GM19099 (cell line): ENCODE measurements around the gene EXO5.

ENCODE experiments used
- POLR2A ChIP-seq: IDR thresholded peaks from 3 replicates; pipeline ENCODE4 v1.6.1; 2011; ENCODE audit warnings: low read depth; ENCODE audit not compliant: insufficient read length; ENCODE audit errors: extremely low read depth

Gene EXO5

GRCh38 chr1:40532062-40532389 lies 23.5 kb downstream of the EXO5 start:
- TF ChIP-seq POLR2A, result no peak

DNA sequence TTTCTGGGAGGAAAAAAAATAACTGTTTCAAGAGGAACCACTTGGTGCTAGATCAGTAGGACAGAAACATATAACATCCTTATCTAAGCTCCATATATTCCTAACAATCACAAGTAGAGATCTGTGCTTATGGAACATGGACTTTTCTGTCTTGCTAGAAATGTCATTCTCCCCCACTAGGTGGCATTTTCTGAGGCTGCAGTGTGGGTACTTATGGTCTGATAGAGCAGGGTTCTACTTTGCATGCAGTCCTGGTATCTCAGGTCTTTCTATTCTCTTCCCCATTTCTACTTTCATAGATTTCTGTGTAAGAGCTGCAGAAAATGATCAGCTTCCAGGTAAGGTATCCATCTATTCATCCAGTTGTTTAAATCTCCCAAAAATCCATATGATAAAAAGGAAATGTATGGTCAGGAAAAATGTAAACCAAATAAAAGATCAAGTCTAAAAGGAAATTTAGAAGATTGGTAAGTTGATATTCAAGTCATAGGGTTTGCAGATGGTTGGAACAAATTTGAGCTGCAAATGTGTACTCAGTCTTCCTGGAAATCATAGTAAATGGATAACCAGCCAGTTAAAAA lies 24.4 kb downstream of the EXO5 start:
- TF ChIP-seq POLR2A, result no peak

GRCh38 chr1:40534589-40534988 lies 26.0 kb downstream of the EXO5 start:
- TF ChIP-seq POLR2A, result no peak

GRCh38 chr1:40535732-40536131 lies 27.2 kb downstream of the EXO5 start:
- TF ChIP-seq POLR2A, result no peak

DNA sequence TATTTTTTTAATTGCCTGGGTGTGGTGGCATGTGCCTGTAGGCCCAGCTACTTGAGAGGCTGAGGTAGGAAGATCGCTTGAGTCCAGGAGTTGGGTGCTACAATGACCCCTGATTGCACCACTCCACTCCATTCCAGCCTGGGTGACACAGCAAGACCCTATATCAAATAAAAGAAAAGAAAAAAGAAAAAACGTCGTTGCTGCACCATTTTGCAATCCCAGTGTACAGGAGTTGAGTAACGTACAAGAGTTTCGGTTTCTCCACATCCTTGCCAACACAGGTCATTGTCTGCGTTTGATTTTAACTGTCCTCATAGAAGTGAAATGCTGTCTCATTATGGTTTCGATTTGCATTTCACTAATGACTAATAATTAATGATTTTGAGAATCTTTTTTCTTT lies 30.8 kb downstream of the EXO5 start:
- TF ChIP-seq POLR2A, result no peak

DNA sequence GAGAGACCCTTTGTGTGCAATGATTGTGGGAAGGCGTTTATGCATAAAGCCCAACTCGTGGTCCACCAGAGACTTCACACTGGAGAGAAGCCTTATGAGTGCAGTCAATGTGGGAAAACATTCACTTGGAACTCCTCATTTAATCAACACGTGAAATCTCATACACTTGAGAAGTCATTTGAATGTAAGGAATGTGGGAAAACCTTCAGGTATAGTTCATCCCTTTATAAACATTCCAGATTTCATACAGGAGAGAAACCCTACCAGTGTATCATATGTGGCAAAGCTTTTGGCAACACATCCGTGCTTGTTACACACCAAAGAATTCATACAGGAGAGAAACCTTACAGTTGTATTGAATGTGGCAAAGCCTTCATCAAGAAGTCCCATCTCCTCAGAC lies 38.4 kb downstream of the EXO5 start:
- TF ChIP-seq POLR2A, result no peak

DNA sequence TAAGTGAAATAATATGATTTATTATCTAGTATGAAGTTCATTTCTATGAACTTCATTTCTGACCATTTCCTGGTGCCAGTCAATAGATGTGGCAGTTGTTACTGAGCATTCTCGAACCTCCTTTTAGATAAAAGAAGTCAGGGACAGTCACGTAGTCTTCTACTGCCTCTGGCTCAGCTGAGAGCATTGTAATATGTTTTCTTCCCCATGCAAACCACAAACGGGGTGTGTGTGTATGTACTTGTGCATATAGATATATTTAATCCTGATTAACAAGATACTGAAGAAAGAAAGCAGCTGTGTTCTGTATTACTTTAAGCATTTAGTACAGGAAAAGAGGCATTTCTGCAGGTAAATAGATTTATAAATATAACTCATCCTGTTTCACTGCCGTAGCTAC lies 44.5 kb downstream of the EXO5 start:
- TF ChIP-seq POLR2A, result no peak

- no peak for TF ChIP-seq POLR2A
Observed at GRCh38 chr1:40556121-40556520, 47.6 kb downstream of the EXO5 start.

DNA sequence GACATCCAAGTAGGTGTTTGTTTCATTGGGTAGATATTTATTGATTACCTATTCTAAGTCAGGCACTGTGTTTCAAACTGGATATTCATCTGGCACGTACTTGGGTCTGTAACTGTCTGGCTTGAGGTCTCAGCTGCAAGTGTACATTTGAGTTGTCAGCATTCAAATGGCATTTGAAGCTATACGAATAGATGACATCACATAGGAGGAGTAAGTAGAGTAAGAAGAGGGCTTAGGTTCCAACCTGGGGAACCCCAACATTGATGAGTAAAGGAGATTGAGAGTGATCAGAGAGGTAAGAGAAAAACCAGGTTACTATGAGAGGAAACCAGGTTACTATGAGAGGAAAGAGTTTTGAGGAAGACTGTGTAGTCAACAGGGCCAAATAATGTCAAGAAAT lies 53.6 kb downstream of the EXO5 start:
- no peak for TF ChIP-seq POLR2A

DNA sequence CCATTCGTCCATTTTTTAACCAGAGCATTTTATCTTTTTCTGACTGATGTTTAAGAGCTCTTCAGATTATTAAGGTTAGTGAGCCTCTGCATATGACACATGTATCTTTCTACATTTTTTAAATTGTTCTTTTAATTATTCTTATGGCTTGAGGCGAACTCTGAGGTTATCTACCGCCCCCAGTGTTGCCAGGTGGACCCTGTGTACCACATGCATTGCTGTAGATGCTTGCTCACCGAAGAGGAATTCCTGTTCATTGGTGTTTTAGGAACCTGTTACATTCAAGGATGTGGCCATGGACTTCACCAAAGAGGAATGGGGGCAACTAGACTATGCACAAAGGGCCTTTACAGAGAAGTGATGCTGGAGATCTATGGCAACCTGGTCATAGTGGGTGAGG lies 54.7 kb downstream of the EXO5 start:
- TF ChIP-seq POLR2A, result no peak

DNA sequence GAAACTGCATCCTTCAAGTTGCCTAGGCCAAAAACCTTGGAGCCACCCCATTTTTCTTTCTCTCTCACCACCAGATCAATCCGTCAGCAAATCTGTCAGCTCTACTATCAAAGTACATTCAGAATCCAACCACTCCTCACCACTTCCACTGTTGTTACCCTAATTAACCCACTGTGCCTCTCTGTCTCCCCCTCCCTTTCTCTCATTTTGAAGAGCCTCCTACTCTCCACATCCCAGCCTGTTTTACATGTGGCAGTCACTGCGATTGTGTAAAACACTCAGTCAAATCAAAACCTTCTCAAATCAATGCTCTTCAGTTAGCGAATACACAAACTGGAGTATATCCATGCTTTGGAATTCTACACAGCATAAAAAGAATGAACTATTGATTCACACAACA lies 55.9 kb downstream of the EXO5 start:
- TF ChIP-seq POLR2A, result no peak

- TF ChIP-seq POLR2A, result no peak
Observed at GRCh38 chr1:40564913-40565312, 56.3 kb downstream of the EXO5 start.
